CD4-positive, alpha-beta T cell treated with Interferon gamma for 1 hour (primary cell): ENCODE data around the gene AP2B1.
"Not testable (repeated sequence)": the region's sequence is repeated elsewhere in the genome, so short reads cannot be mapped to it uniquely, and the experiment has no call there.

ENCODE experiments used
- DNase-seq: peaks from one replicate; pipeline ENCODE4 v3.0.0-alpha.2; 2020

AP2B1 gene

GRCh38 chr17:35750526-35751395 lies 163.6 kb downstream of the AP2B1 start:
- DNase-seq: no peak

- not testable (repeated sequence) for DNase-seq
These were observed 164.4 kb downstream of the AP2B1 start for GRCh38 chr17:35751541-35751940.

- no peak for DNase-seq
These were observed 165.3 kb downstream of the AP2B1 start for GRCh38 chr17:35752471-35752870.

GRCh38 chr17:35752945-35753764 lies 166.0 kb downstream of the AP2B1 start, which contains the start of gene GAS2L2:
GAS2L2 (minus strand) TSS chr17:35753239; CDS start chr17:35752850, 389 bp downstream.
- DNase-seq: no peak

GRCh38 chr17:35757243-35757642 lies 170.1 kb downstream of the AP2B1 start:
- no peak for DNase-seq

- no peak for DNase-seq
These were observed 173.5 kb downstream of the AP2B1 start, which contains the start of gene C17orf50 for GRCh38 chr17:35760587-35760986. C17orf50 (plus strand) TSS chr17:35760887; CDS start chr17:35760942, 55 bp downstream.

GRCh38 chr17:35761601-35762000 lies 174.5 kb downstream of the AP2B1 start:
- DNase-seq: no peak

- no peak for DNase-seq
These were observed 176.6 kb downstream of the AP2B1 start for GRCh38 chr17:35763767-35764122.

- DNase-seq: peak; percentile 87
These were observed 177.2 kb downstream of the AP2B1 start for GRCh38 chr17:35764123-35764991.

GRCh38 chr17:35765086-35765710 lies 178.1 kb downstream of the AP2B1 start:
- no peak for DNase-seq

GRCh38 chr17:35765756-35766488 lies 178.8 kb downstream of the AP2B1 start:
- no peak for DNase-seq

GRCh38 chr17:35766489-35766877 lies 179.4 kb downstream of the AP2B1 start:
- no peak for DNase-seq

GRCh38 chr17:35766903-35767510 lies 179.9 kb downstream of the AP2B1 start:
- peak; percentile 25 for DNase-seq

GRCh38 chr17:35768797-35769196 lies 181.7 kb downstream of the AP2B1 start:
- DNase-seq: no peak

GRCh38 chr17:35769895-35770486 lies 182.9 kb downstream of the AP2B1 start:
- no peak for DNase-seq

GRCh38 chr17:35773129-35773528 lies 186.0 kb downstream of the AP2B1 start:
- no peak for DNase-seq

GRCh38 chr17:35773679-35774425 lies 186.7 kb downstream of the AP2B1 start:
- DNase-seq: no peak

GRCh38 chr17:35774499-35774898 lies 187.4 kb downstream of the AP2B1 start:
- DNase-seq: no peak

- no peak for DNase-seq
These were observed 187.9 kb downstream of the AP2B1 start for GRCh38 chr17:35775039-35775438.

- no peak for DNase-seq
These were observed 188.5 kb downstream of the AP2B1 start for GRCh38 chr17:35775583-35775982.
